SU-DHL-6 (cell line): Measurements from ENCODE around the gene ZNF423.

ENCODE experiments used
- H2AFZ ChIP-seq: fragments of 200-600 bp; sonication (generic); 2 replicates; pipeline ENCODE4 v1.6.1; 2014; ENCODE audit warnings: low read depth, mild to moderate bottlenecking, moderate library complexity, mixed read lengths, antibody characterized with exemption, low read length; ENCODE audit not compliant: severe bottlenecking
- H3F3A ChIP-seq: fragments of 200-600 bp; shearing (Covaris generic); 2 replicates; pipeline ENCODE4 v1.6.0; 2016; ENCODE audit warnings: antibody characterized with exemption, mild to moderate bottlenecking; ENCODE audit not compliant: insufficient read depth
- H3K27ac ChIP-seq: fragments of 200-600 bp; sonication (generic); 2 replicates; pipeline ENCODE4 v1.5.1; 2016; ENCODE audit warnings: low read depth, mild to moderate bottlenecking, low read length, moderate library complexity, mixed read lengths
- H3K27me3 ChIP-seq: fragments of 200-600 bp; sonication (generic), shearing (Covaris generic); 2 replicates; pipeline ENCODE4 v1.6.0; 2014; ENCODE audit warnings: mild to moderate bottlenecking, low read length
- H3K36me3 ChIP-seq: fragments of 200-600 bp; sonication (generic); 2 replicates; pipeline ENCODE4 v1.6.1; 2014; ENCODE audit warnings: mild to moderate bottlenecking, low read length, mixed read lengths
- H3K4me2 ChIP-seq: fragments of 300-600, 200-600 bp; shearing (Covaris generic), sonication (generic); 2 replicates; pipeline ENCODE4 v1.6.0; 2014; ENCODE audit warnings: low read length, low read depth, mild to moderate bottlenecking; ENCODE audit not compliant: poor library complexity, severe bottlenecking
- H3K4me3 ChIP-seq: fragments of 200-600 bp; sonication (generic); 2 replicates; pipeline ENCODE4 v1.5.1; 2014; ENCODE audit warnings: antibody characterized with exemption, low read length, mild to moderate bottlenecking, mixed read lengths; ENCODE audit not compliant: insufficient read depth, poor library complexity, severe bottlenecking
- H3K79me2 ChIP-seq: fragments of 200-600 bp; sonication (generic); 2 replicates; pipeline ENCODE4 v1.6.1; 2014; ENCODE audit warnings: mild to moderate bottlenecking, low read length, moderate library complexity; ENCODE audit not compliant: insufficient read depth
- H3K9ac ChIP-seq: fragments of 200-600 bp; sonication (generic); 2 replicates; pipeline ENCODE4 v1.7.0; 2014; ENCODE audit warnings: mild to moderate bottlenecking, low read length
- H3K9me2 ChIP-seq: fragments of 200-600 bp; sonication (generic); replicated peaks from 2 replicates; pipeline ENCODE4 v1.6.1; 2014; ENCODE audit warnings: low read length; ENCODE audit not compliant: insufficient read depth
- H3K9me3 ChIP-seq: fragments of 200-600 bp; sonication (generic); 2 replicates; pipeline ENCODE4 v1.6.1; 2014; ENCODE audit warnings: low read length, mixed read lengths; ENCODE audit not compliant: insufficient read depth
- H4K20me1 ChIP-seq: fragments of 200-600 bp; sonication (generic); 2 replicates; pipeline ENCODE4 v1.6.1; 2014; ENCODE audit warnings: low read depth, mild to moderate bottlenecking, antibody characterized with exemption, low read length, moderate library complexity, mixed read lengths
- CTCF ChIP-seq: fragments of 200-600 bp; sonication (generic); IDR thresholded peaks from one replicate; pipeline ENCODE4 v1.5.1; 2017; ENCODE audit warnings: antibody characterized with exemption, mild to moderate bottlenecking, low read length, moderate library complexity; ENCODE audit not compliant: insufficient read depth, poor library complexity, severe bottlenecking
- EZH2phosphoT487 ChIP-seq: fragments of 200-600 bp; sonication (generic), shearing (Covaris generic); conservative IDR thresholded peaks from 2 replicates; pipeline ENCODE4 v1.6.1; 2018; ENCODE audit warnings: mild to moderate bottlenecking, antibody characterized with exemption, low read length, moderate library complexity, mixed read lengths

ZNF423 gene

GRCh38 chr16:49716339-49716934 is 139.5 kb downstream of the ZNF423 start:
- Histone ChIP-seq H4K20me1 (no peaks in the 10 kb centered on the region), H3K27me3 (no peaks in the 10 kb centered on the region), H3K9me3 (no peaks in the 10 kb centered on the region), H3K9me2 (no peaks in the 10 kb centered on the region), H3K4me3 (no peak overlapping the region), H3K4me2 (no peak overlapping the region), H3K27ac (no peak overlapping the region), H3F3A (no peaks in the 10 kb centered on the region), H3K36me3 (no peaks in the 10 kb centered on the region), H3K79me2 (no peaks in the 10 kb centered on the region), H2AFZ (no peak overlapping the region), H3K9ac (no peak overlapping the region)
- TF ChIP-seq EZH2phosphoT487 (no peak), CTCF (no peak)

GRCh38 chr16:49713770-49714169 is 142.1 kb downstream of the ZNF423 start:
- H3K4me2 ChIP-seq: no peak overlapping the region
- TF ChIP-seq EZH2phosphoT487 (no peak), CTCF (no peak)
- no peak overlapping the region for H3K27ac ChIP-seq
- H3K9ac ChIP-seq: no peak overlapping the region
- no peaks in the 10 kb centered on the region for H3K36me3 ChIP-seq
- no peaks in the 10 kb centered on the region for H3F3A ChIP-seq
- H2AFZ ChIP-seq: no peak overlapping the region
- H3K9me3 ChIP-seq: no peaks in the 10 kb centered on the region
- no peaks in the 10 kb centered on the region for H4K20me1 ChIP-seq
- H3K79me2 ChIP-seq: no peaks in the 10 kb centered on the region
- H3K4me3 ChIP-seq: no peak overlapping the region
- H3K27me3 ChIP-seq: no peaks in the 10 kb centered on the region
- no peaks in the 10 kb centered on the region for H3K9me2 ChIP-seq

GRCh38 chr16:49712542-49712941 is 143.4 kb downstream of the ZNF423 start:
- H3K79me2 ChIP-seq: no peaks in the 10 kb centered on the region
- no peak overlapping the region for H3K9ac ChIP-seq
- H4K20me1 ChIP-seq: no peaks in the 10 kb centered on the region
- no peak overlapping the region for H3K4me3 ChIP-seq
- H2AFZ ChIP-seq: no peak overlapping the region
- no peak overlapping the region for H3K27ac ChIP-seq
- H3K4me2 ChIP-seq: no peak overlapping the region
- no peaks in the 10 kb centered on the region for H3K36me3 ChIP-seq
- no peak for TF ChIP-seq CTCF
- no peak for TF ChIP-seq EZH2phosphoT487
- no peaks in the 10 kb centered on the region for H3F3A ChIP-seq
- H3K9me3 ChIP-seq: no peaks in the 10 kb centered on the region
- no peaks in the 10 kb centered on the region for H3K27me3 ChIP-seq
- H3K9me2 ChIP-seq: no peaks in the 10 kb centered on the region

- no peak overlapping the region for H3K9ac ChIP-seq
- H4K20me1 ChIP-seq: no peaks in the 10 kb centered on the region
- H2AFZ ChIP-seq: no peak overlapping the region
- no peaks in the 10 kb centered on the region for H3F3A ChIP-seq
- H3K4me3 ChIP-seq: no peak overlapping the region
- no peaks in the 10 kb centered on the region for H3K36me3 ChIP-seq
- H3K79me2 ChIP-seq: no peaks in the 10 kb centered on the region
- TF ChIP-seq EZH2phosphoT487 (no peak), CTCF (no peak)
- no peaks in the 10 kb centered on the region for H3K27me3 ChIP-seq
- no peaks in the 10 kb centered on the region for H3K9me2 ChIP-seq
- H3K9me3 ChIP-seq: no peaks in the 10 kb centered on the region
- no peak overlapping the region for H3K4me2 ChIP-seq
- no peak overlapping the region for H3K27ac ChIP-seq
Observed at GRCh38 chr16:49712106-49712505, 143.8 kb downstream of the ZNF423 start.
